NCI-H82 treated with DMSO at 0.1 percent for 48 hours (cell line): ENCODE results near the gene TIGD1.
A peak's percentile ranks its signal among the peaks of the same experiment; 100 is the strongest.

Experiments used
- DNase-seq: peaks from one replicate; lab custom pipeline; 2025; ENCODE audit not compliant: unreplicated experiment; lab: John Stamatoyannopoulos, UW

TIGD1 gene

GRCh38 chr2:232550354-232551249, at the start of gene TIGD1, which contains the start of gene EIF4E2:
TIGD1 (minus strand) TSS chr2:232550557; CDS start chr2:232549882, 675 bp downstream.
EIF4E2 (plus strand) TSS chr2:232550689; CDS start chr2:232550725, 36 bp downstream.
- DNase-seq = peak; percentile 84

- DNase-seq = no peak
Measured at GRCh38 chr2:232598293-232598692, 47.9 kb upstream of the TIGD1 start.

DNA sequence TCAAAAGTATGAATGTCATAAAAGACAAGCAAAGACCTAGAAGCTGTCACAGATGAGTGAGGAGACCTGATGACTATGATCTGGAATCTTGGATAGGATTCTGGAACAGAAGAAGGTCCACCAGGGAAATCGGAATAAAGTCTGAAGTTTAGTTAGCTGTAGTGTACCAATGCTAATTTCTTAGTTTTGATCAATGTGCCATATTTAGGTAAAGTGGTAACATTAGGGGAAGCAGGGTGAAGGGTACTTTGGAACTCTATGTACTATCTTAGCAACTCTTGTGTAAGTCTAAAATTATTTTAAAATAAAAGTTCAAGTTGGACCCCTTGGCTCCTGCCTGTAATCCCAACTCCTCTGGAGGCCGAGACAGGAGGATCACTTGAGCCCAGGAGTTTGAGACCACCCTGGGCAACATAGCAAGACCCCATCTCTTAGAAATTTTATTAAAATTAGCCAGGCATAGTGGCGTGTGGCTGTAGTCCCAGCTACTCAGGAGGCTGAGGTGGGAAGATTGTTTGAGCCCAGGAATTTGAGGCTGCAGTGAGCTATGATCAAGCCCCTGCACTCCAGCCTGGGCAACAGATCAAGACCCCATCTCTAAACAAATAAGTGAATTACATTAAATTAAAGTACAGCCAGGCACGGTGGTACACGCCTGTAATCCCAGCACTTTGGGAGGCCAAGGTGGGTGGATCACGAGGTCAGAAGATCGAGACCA, 47.2 kb upstream of the TIGD1 start:
- no peak for DNase-seq

DNA sequence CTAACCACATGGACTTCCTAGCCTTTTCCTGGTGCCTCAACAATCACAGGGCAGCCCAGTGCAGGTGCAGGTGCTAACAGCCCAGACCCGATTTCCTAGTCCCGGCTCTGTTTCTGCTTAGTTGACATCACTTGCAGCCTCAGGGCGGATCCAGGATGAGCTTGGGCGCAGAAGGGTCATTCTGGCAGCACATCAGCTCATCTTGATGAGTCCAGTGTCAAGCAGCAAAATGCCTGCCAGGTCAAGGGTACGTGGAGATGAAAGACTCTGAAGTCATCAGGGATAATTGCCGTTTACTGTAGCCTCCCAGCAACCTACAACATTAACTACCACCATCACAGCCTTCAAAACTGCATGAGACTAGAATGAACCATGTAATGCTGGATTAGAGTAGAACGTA, 43.6 kb upstream of the TIGD1 start:
- no peak for DNase-seq

- no peak for DNase-seq
Measured at GRCh38 chr2:232592772-232593395, 42.5 kb upstream of the TIGD1 start.

DNA sequence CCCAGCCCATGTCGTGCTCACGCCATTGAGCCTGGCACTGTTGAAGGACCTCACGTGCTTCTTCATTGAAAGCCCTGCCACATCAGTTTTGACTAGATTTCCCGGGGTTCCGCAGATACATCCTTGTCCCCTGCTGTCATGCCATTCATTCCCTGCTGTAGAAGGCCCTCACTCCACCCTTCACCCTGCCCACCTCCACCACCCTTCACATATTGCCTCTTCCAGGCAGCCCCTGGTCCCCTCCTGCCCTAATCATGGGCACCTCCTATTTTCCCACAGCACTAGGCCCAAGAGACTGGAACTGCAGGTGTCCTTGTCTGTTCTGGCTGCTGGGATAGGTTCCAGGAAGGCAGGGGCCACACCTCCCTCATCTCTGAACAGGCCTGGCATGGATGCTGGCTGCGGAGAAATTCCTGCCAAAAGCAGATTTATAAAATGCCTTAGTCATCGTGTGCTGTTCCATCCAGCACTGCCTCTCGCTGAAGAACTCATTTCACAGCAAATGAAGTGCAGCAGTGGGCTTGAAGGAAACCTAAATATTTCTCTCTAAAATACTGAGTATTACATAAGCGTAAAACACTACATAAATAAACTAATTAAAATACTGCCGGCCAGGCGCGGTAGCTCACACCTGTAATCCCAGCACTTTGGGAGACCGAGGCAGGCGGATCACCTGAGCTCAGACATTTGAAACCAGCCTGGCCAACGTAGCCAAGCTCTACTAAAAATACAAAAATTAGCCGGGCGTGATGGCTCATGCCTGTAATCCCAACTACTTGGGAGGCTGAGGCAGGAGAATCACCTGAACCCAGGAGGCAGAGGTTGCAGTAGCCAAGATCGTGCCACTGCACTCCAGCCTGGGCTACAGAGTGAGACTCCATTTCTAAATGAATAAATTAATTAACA, 38.6 kb upstream of the TIGD1 start:
- DNase-seq = no peak

GRCh38 chr2:232588031-232588430, 37.7 kb upstream of the TIGD1 start:
- no peak for DNase-seq

- no peak for DNase-seq
Measured at GRCh38 chr2:232587512-232587911, 37.2 kb upstream of the TIGD1 start.

- DNase-seq = no peak
Measured at GRCh38 chr2:232586943-232587505, 36.7 kb upstream of the TIGD1 start.

DNA sequence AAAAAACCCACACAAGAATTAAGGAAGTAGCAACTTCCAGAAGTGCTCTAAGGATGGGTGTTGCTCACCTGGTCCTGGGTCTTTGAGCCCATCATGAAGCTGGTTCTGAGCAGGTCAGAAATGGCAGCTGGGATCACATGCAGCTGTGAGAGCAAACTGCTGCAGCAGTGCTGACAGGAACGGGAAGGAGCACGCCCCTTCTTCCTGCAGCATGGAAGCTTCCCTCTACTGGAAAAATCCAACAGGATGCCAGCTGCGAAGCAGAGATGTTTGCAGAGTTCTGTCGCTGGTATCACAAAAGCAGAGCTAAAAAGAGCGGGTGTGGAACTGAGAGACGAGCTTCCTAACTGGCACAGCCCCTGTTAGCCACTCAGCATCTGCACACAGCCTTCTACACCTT, 33.9 kb upstream of the TIGD1 start:
- no peak for DNase-seq

DNA sequence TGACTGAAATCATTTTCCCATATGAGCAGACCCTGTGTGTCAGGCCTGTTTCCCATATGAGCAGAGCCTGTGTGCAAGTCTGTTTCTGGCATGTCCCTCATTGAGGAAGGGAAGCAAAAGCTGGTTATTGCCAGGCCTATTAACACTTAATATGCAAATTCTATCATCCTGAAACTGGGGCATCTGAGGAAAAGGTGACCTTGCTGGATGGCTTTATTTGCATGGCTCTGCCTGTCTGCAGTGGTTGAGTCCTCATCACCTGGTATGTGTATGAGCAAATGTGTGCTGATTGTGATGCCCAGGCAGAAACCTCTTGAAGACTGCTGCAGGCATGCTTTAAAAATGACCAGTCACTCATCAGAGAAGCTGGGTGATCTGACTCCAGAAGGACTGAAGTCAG, 31.4 kb upstream of the TIGD1 start:
- DNase-seq = no peak

GRCh38 chr2:232580648-232580981, 30.3 kb upstream of the TIGD1 start:
- no peak for DNase-seq

GRCh38 chr2:232578626-232579025, 28.3 kb upstream of the TIGD1 start:
- no peak for DNase-seq

GRCh38 chr2:232577841-232578240, 27.5 kb upstream of the TIGD1 start:
- no peak for DNase-seq

GRCh38 chr2:232576995-232577394, 26.6 kb upstream of the TIGD1 start:
- DNase-seq = no peak

DNA sequence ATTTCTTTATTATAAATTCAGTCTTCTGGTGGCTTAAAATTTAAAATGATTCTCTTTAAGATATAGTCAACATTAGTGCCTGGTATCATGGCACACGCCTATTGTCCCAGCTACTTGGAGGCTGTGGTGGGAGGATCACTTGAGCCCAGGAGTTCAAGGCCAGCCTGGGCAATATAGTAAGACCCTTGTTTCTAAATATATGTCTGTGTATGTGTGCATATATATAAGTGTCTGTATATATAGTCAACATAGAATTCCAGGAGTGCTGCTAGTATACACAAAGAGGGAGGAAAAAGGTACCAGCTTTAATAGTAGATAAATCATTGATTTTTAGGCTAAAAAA, 25.0 kb upstream of the TIGD1 start:
- no peak for DNase-seq

- no peak for DNase-seq
Measured at GRCh38 chr2:232574674-232575403, 24.5 kb upstream of the TIGD1 start.

GRCh38 chr2:232573771-232574435, 23.5 kb upstream of the TIGD1 start:
- no peak for DNase-seq

DNA sequence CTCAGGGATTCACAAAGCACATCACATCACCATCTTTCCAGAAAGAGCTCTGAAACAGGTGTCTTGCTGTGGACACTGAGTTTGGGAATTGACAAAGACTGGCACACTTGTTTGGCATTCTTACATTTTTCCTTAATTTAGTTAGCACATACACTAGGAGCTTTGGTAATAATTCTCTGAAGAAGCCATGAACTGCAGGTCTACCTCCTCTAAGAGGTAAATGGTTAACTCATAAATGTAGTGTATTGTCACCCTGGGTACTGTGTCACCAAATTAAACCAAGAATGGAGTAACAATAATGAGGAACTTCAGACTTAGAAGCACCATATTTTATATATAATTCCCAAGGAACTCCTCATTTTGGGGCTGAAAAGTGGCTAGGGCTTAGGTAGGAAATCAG, 22.7 kb upstream of the TIGD1 start:
- DNase-seq = no peak
